Measurements from ENCODE around the gene RBM28. TPM values are rescaled to one million over a fixed set of nuclear protein-coding genes. Genes with fewer than 3 reads are reported as not detected.
A peak's percentile ranks its signal among the peaks of the same experiment; 100 is the strongest.

Gene RBM28
- total RNA-seq, 1 donor from 2014 or later: 20.9 TPM

GRCh38 chr7:128363261-128363721 lies 19.6 kb upstream of the RBM28 start:
- intact Hi-C loops (cut with DNase I): no loop called here
- H3K27me3 ChIP-seq: no peaks in the 10 kb centered on the region
- no peak for DNase-seq (ENCODE audit: extremely low spot score in 2 of 2)
- no peak overlapping the region for H3K4me3 ChIP-seq
- H3K36me3 ChIP-seq: no peaks in the 10 kb centered on the region
- no peak overlapping the region for H3K27ac ChIP-seq
- H3K4me1 ChIP-seq: peaks cover 20% of the 10 kb centered on the region
- TF ChIP-seq POLR2A (IDR thresholded peaks at IDR 0.05) (no peak), POLR2AphosphoS5 (IDR thresholded peaks at IDR 0.05; ENCODE audit: insufficient read depth in 1 of 2, low read depth in 1 of 2) (no peak), CTCF (IDR thresholded peaks at IDR 0.05) (no peak)
- no peaks in the 10 kb centered on the region for H3K9me3 ChIP-seq

GRCh38 chr7:128362670-128363069 lies 19.0 kb upstream of the RBM28 start:
- no peaks in the 10 kb centered on the region for H3K9me3 ChIP-seq
- H3K4me1 ChIP-seq: peaks cover 20% of the 10 kb centered on the region
- H3K4me3 ChIP-seq: no peak overlapping the region
- intact Hi-C loops (cut with DNase I): no loop called here
- no peaks in the 10 kb centered on the region for H3K27me3 ChIP-seq
- H3K27ac ChIP-seq: no peak overlapping the region
- no peak for DNase-seq (ENCODE audit: extremely low spot score in 2 of 2)
- TF ChIP-seq POLR2A (IDR thresholded peaks at IDR 0.05) (no peak), CTCF (IDR thresholded peaks at IDR 0.05) (no peak), POLR2AphosphoS5 (IDR thresholded peaks at IDR 0.05; ENCODE audit: insufficient read depth in 1 of 2, low read depth in 1 of 2) (no peak)
- H3K36me3 ChIP-seq: no peaks in the 10 kb centered on the region

DNA sequence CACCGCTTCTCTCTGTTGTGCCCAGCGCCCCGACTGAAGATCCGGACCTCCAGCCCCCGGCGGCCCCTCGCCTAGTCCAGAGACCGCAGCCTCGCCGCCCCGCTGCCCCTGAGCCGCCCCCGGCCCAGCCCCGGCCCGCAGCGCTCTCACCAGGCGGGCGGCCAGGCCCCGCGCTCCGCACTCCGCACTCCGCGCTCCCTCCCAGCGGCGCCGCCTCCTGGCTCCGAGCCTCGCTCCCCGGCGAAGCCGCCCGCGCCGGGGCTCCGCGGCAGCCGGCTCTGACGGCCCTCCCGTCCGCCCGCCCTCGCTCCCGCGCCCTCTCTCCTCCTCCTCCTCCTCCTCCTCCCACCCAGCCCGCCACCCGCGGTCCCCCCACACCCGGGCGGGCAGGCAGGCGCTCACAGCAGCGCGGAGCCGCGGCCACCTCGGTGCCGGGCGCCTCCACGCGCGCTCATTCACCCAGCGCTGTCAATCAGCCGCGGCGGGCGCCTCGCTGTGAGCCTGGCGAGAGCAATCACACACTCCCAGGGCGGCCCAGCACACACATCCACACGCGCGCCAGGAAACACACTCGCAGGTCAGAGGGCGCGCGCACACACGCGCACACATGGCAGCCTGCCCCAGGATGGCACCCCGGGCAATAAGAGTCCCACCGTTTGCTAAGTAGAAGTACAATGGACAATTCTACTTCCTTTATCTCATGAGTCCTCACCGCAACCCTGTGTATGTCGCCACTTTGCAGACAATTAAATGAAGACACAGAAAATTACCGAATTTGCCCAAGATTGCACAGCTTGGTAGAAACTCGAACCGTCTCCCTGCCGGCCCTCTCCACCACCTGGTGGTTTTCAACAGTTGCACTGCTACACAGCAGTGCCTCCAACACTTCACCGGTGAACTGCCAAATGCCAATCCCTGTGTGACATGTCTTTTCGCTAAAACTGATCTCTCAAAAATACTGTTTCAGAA lies 18.0 kb upstream of the RBM28 start, which contains the start of gene PRRT4:
Gene PRRT4, minus strand, starts transcription at position 280 of the 969 bp plus-strand sequence.
- H3K27ac ChIP-seq: no peak within 1 kb of the TSS
- intact Hi-C loops (cut with DNase I): no loop called here
- DNase-seq (ENCODE audit: extremely low spot score in 2 of 2): no peak
- no peak for TF ChIP-seq CTCF (IDR thresholded peaks at IDR 0.05)
- TF ChIP-seq POLR2AphosphoS5 (IDR thresholded peaks at IDR 0.05; ENCODE audit: insufficient read depth in 1 of 2, low read depth in 1 of 2): no peak
- no peak for TF ChIP-seq POLR2A (IDR thresholded peaks at IDR 0.05)
- H3K4me3 ChIP-seq: peak within 1 kb of the TSS; percentile 57 to 77
- H3K9me3 ChIP-seq: no peaks in the 10 kb centered on the region
- H3K36me3 ChIP-seq: no peaks in the 10 kb centered on the region
- no peaks in the 10 kb centered on the region for H3K27me3 ChIP-seq
- H3K4me1 ChIP-seq: peaks cover 20% of the 10 kb centered on the region

GRCh38 chr7:128360359-128360678 lies 16.6 kb upstream of the RBM28 start:
- intact Hi-C loops (cut with DNase I): no loop called here
- no peak overlapping the region for H3K27ac ChIP-seq
- no peaks in the 10 kb centered on the region for H3K36me3 ChIP-seq
- no peak for TF ChIP-seq POLR2AphosphoS5 (IDR thresholded peaks at IDR 0.05; ENCODE audit: insufficient read depth in 1 of 2, low read depth in 1 of 2)
- TF ChIP-seq CTCF (IDR thresholded peaks at IDR 0.05): no peak
- no peak for TF ChIP-seq POLR2A (IDR thresholded peaks at IDR 0.05)
- H3K27me3 ChIP-seq: no peaks in the 10 kb centered on the region
- no peaks in the 10 kb centered on the region for H3K9me3 ChIP-seq
- H3K4me1 ChIP-seq: peaks cover 20% of the 10 kb centered on the region
- H3K4me3 ChIP-seq: peak overlapping the region; percentile 57 to 77
- no peak for DNase-seq (ENCODE audit: extremely low spot score in 2 of 2)

- TF ChIP-seq CTCF (IDR thresholded peaks at IDR 0.05) (no peak), POLR2A (IDR thresholded peaks at IDR 0.05) (no peak), POLR2AphosphoS5 (IDR thresholded peaks at IDR 0.05; ENCODE audit: insufficient read depth in 1 of 2, low read depth in 1 of 2) (no peak)
- no peak overlapping the region for H3K27ac ChIP-seq
- H3K27me3 ChIP-seq: no peaks in the 10 kb centered on the region
- peaks cover 20% of the 10 kb centered on the region for H3K4me1 ChIP-seq
- intact Hi-C loops (cut with DNase I): no loop called here
- no peak for DNase-seq (ENCODE audit: extremely low spot score in 2 of 2)
- no peak overlapping the region for H3K4me3 ChIP-seq
- H3K9me3 ChIP-seq: no peaks in the 10 kb centered on the region
- no peaks in the 10 kb centered on the region for H3K36me3 ChIP-seq
Measured at GRCh38 chr7:128359939-128360338, 16.2 kb upstream of the RBM28 start.
